Activated CD4-positive, alpha-beta T cell treated with anti-CD3 and anti-CD28 coated beads for 36 hours (primary cell): ENCODE measurements around the gene PDCD10. TPM values are rescaled to one million over a fixed set of nuclear protein-coding genes. Genes with fewer than 3 reads are reported as not detected.

Experiments used
- ATAC-seq: fragments of 200-7000 bp; cut with Tn5 transposase; one replicate; pipeline ENCODE4 v1.10.0; 2021; ENCODE audit warnings: mild to moderate bottlenecking, moderate library complexity
- CTCF ChIA-PET: fragments of 350-600 bp; sonication (Branson Sonifier 250); formaldehyde crosslinking; loops from one replicate; lab custom pipeline; 2021; ENCODE audit warnings: antibody characterized with exemption; lab: Charles Lee
- POLR2A ChIA-PET: fragments of 350-600 bp; sonication (Branson Sonifier 250); formaldehyde crosslinking; loops from one replicate; lab custom pipeline; 2021; ENCODE audit warnings: antibody characterized with exemption, inconsistent platforms; lab: Charles Lee
- DNase-seq: peaks from one replicate; pipeline ENCODE4 v3.0.0-alpha.2; 2020
- H3K27ac Mint-ChIP-seq: one replicate; pipeline ENCODE4 v1.8.0; 2021; ENCODE audit warnings: mixed read lengths
- H3K27me3 Mint-ChIP-seq: one replicate; pipeline ENCODE4 v1.8.0; 2021; ENCODE audit warnings: mixed read lengths
- H3K36me3 Mint-ChIP-seq: one replicate; pipeline ENCODE4 v1.8.0; 2021; ENCODE audit warnings: low read depth, mixed read lengths
- H3K4me1 Mint-ChIP-seq: one replicate; pipeline ENCODE4 v1.8.0; 2021; ENCODE audit warnings: mixed read lengths
- H3K4me3 Mint-ChIP-seq: one replicate; pipeline ENCODE4 v1.8.0; 2021; ENCODE audit warnings: mild to moderate bottlenecking, moderate library complexity, mixed read lengths
- H3K9me3 Mint-ChIP-seq: one replicate; pipeline ENCODE4 v1.8.0; 2021; ENCODE audit warnings: low read depth, mixed read lengths
- intact Hi-C, 2 experiments: fragments of 100-400 bp; cut with DNase I in 1 of 2; cut with micrococcal nuclease in 1 of 2; formaldehyde crosslinking; loops; one replicate each; pipeline versions ENCODE4 v1.14.2 to v1.15.1; 2022 to 2024; cut with DNase I, micrococcal nuclease
- total RNA-seq, 2 experiments: library from RNA; stranded (reverse); gene quantifications; one replicate each; pipeline ENCODE4 v1.2.3, GENCODE V29; 2021

The PDCD10 gene
- total RNA-seq, 2 experiments from 2014 or later: 95.4 to 118 TPM

- intact Hi-C loops: loop anchor here (2.0 to 10.0 kb wide), 5 partner anchors 17 to 363 kb away; partner anchors contain the start of genes GOLIM4 (in 2 of the 2) and ZBBX (in 1 of the 2)
- H3K27ac Mint-ChIP-seq: no peak overlapping the region
- DNase-seq (peak; percentile 30), ATAC-seq (no peak)
- ChIA-PET CTCF (interaction anchor here (0.6 kb wide), 1 partner anchor 12 kb away, joined by 3 read pairs; no protein-coding TSS in a partner anchor), POLR2A (no interaction called here)
- H3K4me3 Mint-ChIP-seq: no peak overlapping the region
- peaks cover 9% of the 10 kb centered on the region for H3K36me3 Mint-ChIP-seq
- peaks cover 43% of the 10 kb centered on the region for H3K4me1 Mint-ChIP-seq
- H3K27me3 Mint-ChIP-seq: no peaks in the 10 kb centered on the region
- H3K9me3 Mint-ChIP-seq: no peaks in the 10 kb centered on the region
Measured at GRCh38 chr3:167733961-167734497, 663 bp downstream of the PDCD10 start.

DNA sequence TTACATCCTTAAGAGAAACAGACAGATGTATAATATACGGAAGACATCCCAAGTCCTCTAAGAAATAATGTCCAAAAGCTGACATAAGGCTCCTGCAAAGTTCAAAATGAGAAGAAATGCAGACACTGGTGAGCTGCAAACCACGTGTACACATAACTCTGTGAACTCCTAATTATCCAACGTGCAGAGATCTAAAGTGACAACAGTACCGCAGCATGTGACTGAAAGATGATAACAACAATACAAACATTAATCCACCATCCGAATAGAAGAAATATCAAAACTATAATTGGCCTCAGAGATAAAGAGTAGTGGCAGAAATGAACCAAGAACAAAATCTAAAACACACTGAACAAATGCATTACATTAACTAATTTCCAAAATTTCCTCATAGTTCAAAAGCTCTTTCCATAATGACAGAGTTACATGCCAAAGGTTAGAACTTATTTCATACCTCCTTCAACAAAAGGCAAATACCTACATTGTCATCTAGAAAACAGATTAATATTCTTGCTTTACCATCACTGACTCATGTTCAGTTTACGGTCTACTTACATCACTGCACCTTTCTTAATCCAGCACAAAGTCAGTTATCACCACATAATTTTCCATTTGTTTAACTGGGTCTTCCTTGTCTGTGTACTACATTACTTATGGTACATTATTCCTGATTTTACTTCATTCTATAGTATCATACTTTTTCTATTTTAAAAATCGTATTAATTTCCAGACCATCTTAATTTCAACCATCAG is 2.2 kb downstream of the PDCD10 start:
- no peak for DNase-seq
- intact Hi-C loops: loop anchor here (2.0 to 10.0 kb wide), 3 partner anchors 16 to 365 kb away; partner anchors contain the start of gene GOLIM4 (in 2 of the 2)
- H3K36me3 Mint-ChIP-seq: peaks cover 9% of the 10 kb centered on the region
- H3K9me3 Mint-ChIP-seq: no peaks in the 10 kb centered on the region
- peaks cover 54% of the 10 kb centered on the region for H3K4me1 Mint-ChIP-seq
- H3K27me3 Mint-ChIP-seq: no peaks in the 10 kb centered on the region
- CTCF ChIA-PET: interaction anchor here (1.1 kb wide), 1 partner anchor 9 kb away, joined by 4 read pairs; no protein-coding TSS in a partner anchor
- no peak for ATAC-seq
- no peak overlapping the region for H3K4me3 Mint-ChIP-seq
- peak overlapping the region; percentile 47 for H3K27ac Mint-ChIP-seq
- POLR2A ChIA-PET: no interaction called here

DNA sequence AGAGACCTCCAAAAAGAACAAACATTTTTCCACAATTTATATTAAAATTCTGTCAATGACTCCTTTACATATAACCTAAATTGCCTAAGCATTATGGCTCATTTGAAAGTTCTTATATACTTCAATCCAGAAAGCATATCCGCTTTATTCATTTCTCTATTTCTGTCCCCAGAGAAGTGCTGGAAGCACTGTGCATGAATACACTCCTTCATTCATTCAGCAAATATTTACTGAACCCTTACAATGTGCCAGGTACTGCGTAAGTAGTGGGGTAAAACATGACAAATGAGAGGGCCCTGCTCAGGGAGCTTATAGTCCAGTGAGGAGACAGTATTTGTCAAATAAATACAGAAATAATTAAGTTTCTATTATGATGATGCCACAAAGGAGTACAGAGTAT is 3.3 kb downstream of the PDCD10 start:
- Mint-ChIP-seq H3K4me1 (peaks cover 55% of the 10 kb centered on the region), H3K27ac (no peak overlapping the region)
- intact Hi-C loops: loop anchor here (5.0 to 10.0 kb wide), 2 partner anchors 363 to 366 kb away; partner anchors contain the start of gene GOLIM4 (in 2 of the 2)

DNA sequence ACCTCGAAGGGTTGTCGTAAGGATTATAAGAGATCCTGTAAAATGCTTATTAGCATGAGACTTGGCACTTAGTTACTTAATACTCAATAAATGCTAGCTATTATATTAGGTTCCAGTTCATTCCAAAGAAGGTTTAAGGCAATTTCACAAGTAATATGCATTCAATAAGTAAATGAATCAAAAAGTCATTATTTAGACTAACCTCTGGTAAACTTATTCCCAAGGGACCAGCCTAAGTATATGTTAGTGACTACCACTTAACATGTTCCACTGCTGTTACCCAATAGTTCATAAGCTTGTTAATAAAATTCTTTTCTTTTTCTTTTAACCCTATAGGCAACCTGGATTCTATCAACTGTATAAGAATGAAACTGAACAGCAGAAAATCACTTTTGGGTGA is 5.1 kb downstream of the PDCD10 start:
- intact Hi-C loops: no loop called here
- ChIA-PET POLR2A (no interaction called here), CTCF (interaction anchor here (0.5 to 2.9 kb wide), 2 partner anchors 18 to 298 kb away, joined by 4 to 9 read pairs; no protein-coding TSS in a partner anchor)
- no peaks in the 10 kb centered on the region for H3K27me3 Mint-ChIP-seq
- H3K4me3 Mint-ChIP-seq: no peak overlapping the region
- no peaks in the 10 kb centered on the region for H3K9me3 Mint-ChIP-seq
- peaks cover 61% of the 10 kb centered on the region for H3K4me1 Mint-ChIP-seq
- no peak for DNase-seq
- peaks cover 13% of the 10 kb centered on the region for H3K36me3 Mint-ChIP-seq
- ATAC-seq: no peak
- H3K27ac Mint-ChIP-seq: no peak overlapping the region

More for the DNA sequence above, 3.3 kb downstream of the PDCD10 start:
- H3K4me3 Mint-ChIP-seq: no peak overlapping the region
- CTCF ChIA-PET: interaction anchor here (0.5 to 1.1 kb wide), 2 partner anchors 10 to 136 kb away, joined by 3 to 4 read pairs; no protein-coding TSS in a partner anchor
- POLR2A ChIA-PET: no interaction called here
- DNase-seq (no peak), ATAC-seq (no peak)
- H3K9me3 Mint-ChIP-seq: no peaks in the 10 kb centered on the region
- peaks cover 9% of the 10 kb centered on the region for H3K36me3 Mint-ChIP-seq
- H3K27me3 Mint-ChIP-seq: no peaks in the 10 kb centered on the region

DNA sequence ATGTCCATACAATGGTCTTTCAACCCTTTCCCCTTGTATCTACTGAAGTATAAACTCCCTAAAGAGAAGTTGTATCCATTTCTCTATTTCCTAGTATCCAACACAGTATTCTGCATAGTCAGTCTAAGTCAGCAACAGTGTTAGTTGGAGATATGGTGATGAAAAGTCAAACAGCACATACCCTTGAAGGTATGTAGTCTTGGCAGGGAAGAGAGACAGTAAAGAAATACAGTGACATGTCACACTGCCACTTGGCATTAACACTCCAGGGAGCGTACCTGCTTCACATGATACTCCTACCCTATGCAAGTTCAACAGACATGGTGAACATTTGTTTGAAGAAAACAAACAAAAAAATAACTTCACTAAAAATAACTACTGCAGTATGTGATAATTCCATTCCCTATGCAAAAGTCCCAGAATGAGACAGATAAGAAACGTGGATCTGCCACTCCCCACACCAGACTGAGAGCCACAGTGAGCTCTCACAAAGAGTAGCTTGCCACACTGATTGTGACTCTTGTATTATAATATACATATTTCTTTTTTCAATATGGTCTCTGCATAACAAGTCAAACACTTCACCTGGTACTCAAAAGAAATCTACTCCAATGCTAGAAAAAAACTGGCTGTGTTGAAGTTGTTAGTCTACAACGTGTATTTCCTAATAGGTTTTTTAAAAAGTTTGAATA is 5.9 kb downstream of the PDCD10 start:
- ATAC-seq (no peak), DNase-seq (no peak)
- CTCF ChIA-PET: interaction anchor here (2.9 kb wide), 1 partner anchor 17 kb away, joined by 9 read pairs; no protein-coding TSS in a partner anchor
- POLR2A ChIA-PET: no interaction called here
- H3K36me3 Mint-ChIP-seq: peaks cover 13% of the 10 kb centered on the region
- peak overlapping the region; percentile 14 for H3K27ac Mint-ChIP-seq
- H3K4me1 Mint-ChIP-seq: peaks cover 68% of the 10 kb centered on the region
- intact Hi-C loops: no loop called here
- H3K27me3 Mint-ChIP-seq: no peaks in the 10 kb centered on the region
- no peak overlapping the region for H3K4me3 Mint-ChIP-seq
- no peaks in the 10 kb centered on the region for H3K9me3 Mint-ChIP-seq

DNA sequence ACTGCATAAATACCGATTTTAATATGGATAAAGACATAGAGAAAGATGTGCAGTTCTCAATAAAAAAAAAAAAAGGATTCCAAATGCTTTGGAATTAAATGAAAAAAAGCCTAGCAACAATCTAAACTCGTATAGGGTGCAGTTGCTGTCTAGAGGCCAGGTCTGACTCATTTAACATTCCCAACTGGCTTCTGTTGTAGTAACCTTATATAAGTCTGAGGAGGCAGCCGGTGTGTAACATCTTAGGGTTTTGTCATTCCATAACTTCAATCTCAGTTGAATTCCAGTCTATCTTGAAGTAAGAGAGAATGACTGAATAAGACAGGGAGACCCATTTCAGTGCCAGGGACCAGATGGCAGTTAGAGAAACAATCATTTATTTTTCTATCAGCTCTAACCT is 6.5 kb downstream of the PDCD10 start:
- H3K4me3 Mint-ChIP-seq: no peak overlapping the region
- H3K27ac Mint-ChIP-seq: no peak overlapping the region
- ATAC-seq: peak; percentile 33
- peaks cover 13% of the 10 kb centered on the region for H3K36me3 Mint-ChIP-seq
- H3K4me1 Mint-ChIP-seq: peaks cover 70% of the 10 kb centered on the region
- no peak for DNase-seq
- H3K27me3 Mint-ChIP-seq: no peaks in the 10 kb centered on the region
- intact Hi-C loops: no loop called here
- ChIA-PET CTCF (interaction anchor here (1.2 to 2.9 kb wide), 2 partner anchors 12 to 17 kb away, joined by 3 to 9 read pairs; no protein-coding TSS in a partner anchor), POLR2A (no interaction called here)
- no peaks in the 10 kb centered on the region for H3K9me3 Mint-ChIP-seq

GRCh38 chr3:167723872-167724271 is 10.8 kb downstream of the PDCD10 start:
- ATAC-seq (no peak), DNase-seq (no peak)
- no peak overlapping the region for H3K27ac Mint-ChIP-seq
- ChIA-PET POLR2A (no interaction called here), CTCF (interaction anchor here (1.0 to 1.6 kb wide), 2 partner anchors 14 to 39 kb away, joined by 3 to 7 read pairs; no protein-coding TSS in a partner anchor)
- intact Hi-C loops: no loop called here
- H3K9me3 Mint-ChIP-seq: no peaks in the 10 kb centered on the region
- H3K4me1 Mint-ChIP-seq: peaks cover 57% of the 10 kb centered on the region
- H3K27me3 Mint-ChIP-seq: no peaks in the 10 kb centered on the region
- H3K36me3 Mint-ChIP-seq: peaks cover 26% of the 10 kb centered on the region
- no peak overlapping the region for H3K4me3 Mint-ChIP-seq

DNA sequence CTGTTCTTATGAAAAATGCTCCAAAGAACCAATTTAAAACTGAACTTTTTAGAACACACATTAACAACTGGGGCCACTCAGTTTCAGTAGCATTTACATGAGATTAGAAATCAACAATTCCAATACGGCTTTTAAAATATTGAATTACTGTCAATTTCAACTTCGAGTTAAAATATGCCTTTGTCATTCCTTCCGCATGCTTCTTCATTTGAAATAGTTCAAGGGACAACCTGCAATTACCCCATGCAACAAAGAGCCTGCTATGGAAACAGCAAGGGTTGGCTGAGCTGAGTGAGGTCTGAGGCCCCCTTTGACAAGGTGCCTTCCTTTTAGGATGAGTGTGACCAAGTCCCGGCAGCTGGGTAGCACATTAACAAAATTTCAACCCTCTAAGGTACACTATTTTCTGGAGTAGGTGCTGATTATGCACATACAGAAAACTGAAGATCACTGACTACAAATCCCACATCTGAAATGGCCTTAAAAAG is 11.6 kb downstream of the PDCD10 start:
- Mint-ChIP-seq H3K27me3 (no peaks in the 10 kb centered on the region), H3K4me1 (peaks cover 54% of the 10 kb centered on the region), H3K36me3 (peaks cover 34% of the 10 kb centered on the region), H3K27ac (no peak overlapping the region), H3K4me3 (no peak overlapping the region), H3K9me3 (no peaks in the 10 kb centered on the region)
- no peak for ATAC-seq
- no peak for DNase-seq
- POLR2A ChIA-PET: no interaction called here
- CTCF ChIA-PET: interaction anchor here (0.7 to 1.6 kb wide), 2 partner anchors 38 to 159 kb away, joined by 3 to 7 read pairs; no protein-coding TSS in a partner anchor
- intact Hi-C loops: no loop called here

DNA sequence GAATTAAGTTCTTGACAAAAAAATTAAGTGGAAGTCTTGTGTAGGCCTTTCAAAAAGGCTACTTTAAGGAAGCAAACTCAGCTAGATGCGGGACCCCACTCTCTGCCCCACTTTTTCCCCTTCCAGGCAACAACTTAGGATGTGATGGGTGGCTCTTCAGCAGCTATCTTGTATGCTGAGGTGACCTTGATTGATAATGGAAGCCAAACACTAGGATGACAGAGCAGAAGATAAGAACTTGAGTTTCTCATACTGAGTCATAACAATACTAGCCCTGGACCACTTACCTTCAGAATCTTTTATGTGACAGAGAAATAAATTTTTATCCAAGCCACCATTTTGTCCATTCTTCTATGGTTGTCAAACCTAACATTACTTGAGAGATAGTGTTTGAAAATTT is 16.1 kb downstream of the PDCD10 start:
- ChIA-PET CTCF (interaction anchor here (0.7 kb wide), 1 partner anchor 31 kb away, joined by 3 read pairs; no protein-coding TSS in a partner anchor), POLR2A (no interaction called here)
- no peaks in the 10 kb centered on the region for H3K27me3 Mint-ChIP-seq
- intact Hi-C loops: no loop called here
- DNase-seq: no peak
- peaks cover 67% of the 10 kb centered on the region for H3K36me3 Mint-ChIP-seq
- no peak overlapping the region for H3K4me3 Mint-ChIP-seq
- no peak overlapping the region for H3K27ac Mint-ChIP-seq
- no peaks in the 10 kb centered on the region for H3K9me3 Mint-ChIP-seq
- no peak for ATAC-seq
- peaks cover 49% of the 10 kb centered on the region for H3K4me1 Mint-ChIP-seq

DNA sequence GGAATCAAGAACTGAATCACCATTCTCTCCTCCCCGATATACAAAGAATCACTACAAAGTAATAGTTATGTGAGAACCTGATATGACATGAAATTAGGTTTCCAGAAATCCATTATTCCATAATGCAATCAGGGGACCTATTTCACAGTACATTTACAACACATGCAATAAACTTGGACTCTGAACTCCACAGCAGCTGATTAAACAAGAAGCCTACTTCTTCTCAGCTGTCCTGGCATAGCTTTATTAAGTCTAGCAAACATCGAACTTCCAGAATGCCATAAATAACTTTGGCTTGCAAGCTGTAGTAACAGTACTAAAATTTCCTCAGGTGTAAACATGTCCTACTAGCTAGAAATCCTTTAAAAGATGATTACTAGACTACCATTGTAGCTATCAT is 17.8 kb downstream of the PDCD10 start:
- ATAC-seq (no peak), DNase-seq (no peak)
- Mint-ChIP-seq H3K4me1 (peaks cover 52% of the 10 kb centered on the region), H3K27me3 (no peaks in the 10 kb centered on the region), H3K4me3 (no peak overlapping the region), H3K27ac (no peak overlapping the region), H3K36me3 (peaks cover 78% of the 10 kb centered on the region), H3K9me3 (no peaks in the 10 kb centered on the region)
- POLR2A ChIA-PET: no interaction called here
- intact Hi-C loops: loop anchor here in 1 of 2 experiments (2.0 kb wide), 1 partner anchor 16 kb away; no protein-coding TSS in a partner anchor
- CTCF ChIA-PET: interaction anchor here (0.7 to 1.0 kb wide), 2 partner anchors 11 to 20 kb away, joined by 3 read pairs; no protein-coding TSS in a partner anchor

DNA sequence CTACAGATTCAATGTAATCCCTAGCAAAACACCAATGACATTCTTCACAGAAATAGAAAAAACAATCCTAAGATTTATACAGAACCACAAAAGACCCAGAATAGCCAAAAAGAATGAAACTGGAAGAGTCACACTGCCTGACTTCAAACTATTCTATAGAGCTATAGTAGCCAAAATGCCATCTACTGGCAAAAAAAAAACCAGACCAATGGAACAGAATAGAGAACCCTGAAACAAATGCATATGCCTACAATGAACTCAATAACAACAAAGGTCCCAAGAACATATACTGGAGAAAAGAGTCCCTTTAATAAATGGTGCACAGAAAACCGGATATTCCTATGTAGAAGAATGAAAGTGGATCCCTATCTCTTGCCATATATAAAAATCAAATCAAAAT is 19.8 kb downstream of the PDCD10 start:
- ChIA-PET POLR2A (no interaction called here), CTCF (no interaction called here)
- H3K4me1 Mint-ChIP-seq: peaks cover 56% of the 10 kb centered on the region
- H3K27ac Mint-ChIP-seq: no peak overlapping the region
- no peak for ATAC-seq
- peaks cover 83% of the 10 kb centered on the region for H3K36me3 Mint-ChIP-seq
- intact Hi-C loops: no loop called here
- H3K27me3 Mint-ChIP-seq: no peaks in the 10 kb centered on the region
- H3K9me3 Mint-ChIP-seq: no peaks in the 10 kb centered on the region
- H3K4me3 Mint-ChIP-seq: no peak overlapping the region
- no peak for DNase-seq
